Spleen (tissue), 7 donors: ENCODE results near the gene RSBN1.

Experiments
- POLR2A ChIP-seq, 3 donors: fragments of 450-650 bp; IDR thresholded peaks; one replicate each; pipeline ENCODE4 v1.5.1; 2017; ENCODE audit warnings: antibody characterized with exemption in 3 of 3, mild to moderate bottlenecking in 1 of 3
- POLR2AphosphoS5 ChIP-seq, 3 donors: sonication (generic); formaldehyde crosslinking; IDR thresholded peaks; one replicate each; pipeline ENCODE4 v1.5.1; 2017; ENCODE audit warnings: antibody characterized with exemption in 3 of 3
- TF ChIP-seq, protein P1 (sequence below), 11 experiments: fragments of 200-600 bp in 7 of 11; fragments of 450-650 bp in 4 of 11; sonication (generic) in 4 of 11; IDR thresholded peaks in 8 of 11; conservative IDR thresholded peaks in 3 of 11; 1 replicate in 7 of 11; 2 replicates in 4 of 11; pipeline versions ENCODE4 v1.4.0 to v1.8.0; 2016 to 2021; ENCODE audit warnings: antibody characterized with exemption in 11 of 11, inconsistent platforms in 4 of 11, mild to moderate bottlenecking in 1 of 11
- donor health status: DM: no; HTN: no; CAD: no; lungs with moderate emphysema.
- donor health status: DM: no; HTN: no; CAD: no.
- donor health status: DM: no; HTN: no; CAD: no.

DNA sequence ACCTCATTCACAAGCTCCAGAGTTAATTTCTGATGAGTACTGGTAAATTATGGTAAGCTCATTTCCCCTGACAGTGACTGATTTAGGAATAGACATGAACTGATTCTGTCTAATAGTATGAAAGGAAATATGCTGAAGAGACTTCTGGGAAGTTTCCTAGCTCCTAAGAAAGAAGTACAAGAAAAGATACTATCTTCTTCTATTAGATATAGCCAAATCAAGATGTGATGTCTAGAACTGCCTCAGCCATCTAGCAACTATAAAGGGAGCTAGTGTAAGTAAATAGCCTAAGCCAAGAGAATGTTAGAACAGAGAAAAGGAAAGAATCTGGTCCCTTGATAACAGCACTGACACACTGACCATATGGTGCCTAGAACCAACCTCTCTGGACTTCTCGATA is 42.2 kb downstream of the RSBN1 start:
- TF ChIP-seq POLR2A (IDR thresholded peaks at IDR 0.05) (no peak), POLR2AphosphoS5 (IDR thresholded peaks at IDR 0.05) (no peak)
- TF ChIP-seq, protein P1, sequence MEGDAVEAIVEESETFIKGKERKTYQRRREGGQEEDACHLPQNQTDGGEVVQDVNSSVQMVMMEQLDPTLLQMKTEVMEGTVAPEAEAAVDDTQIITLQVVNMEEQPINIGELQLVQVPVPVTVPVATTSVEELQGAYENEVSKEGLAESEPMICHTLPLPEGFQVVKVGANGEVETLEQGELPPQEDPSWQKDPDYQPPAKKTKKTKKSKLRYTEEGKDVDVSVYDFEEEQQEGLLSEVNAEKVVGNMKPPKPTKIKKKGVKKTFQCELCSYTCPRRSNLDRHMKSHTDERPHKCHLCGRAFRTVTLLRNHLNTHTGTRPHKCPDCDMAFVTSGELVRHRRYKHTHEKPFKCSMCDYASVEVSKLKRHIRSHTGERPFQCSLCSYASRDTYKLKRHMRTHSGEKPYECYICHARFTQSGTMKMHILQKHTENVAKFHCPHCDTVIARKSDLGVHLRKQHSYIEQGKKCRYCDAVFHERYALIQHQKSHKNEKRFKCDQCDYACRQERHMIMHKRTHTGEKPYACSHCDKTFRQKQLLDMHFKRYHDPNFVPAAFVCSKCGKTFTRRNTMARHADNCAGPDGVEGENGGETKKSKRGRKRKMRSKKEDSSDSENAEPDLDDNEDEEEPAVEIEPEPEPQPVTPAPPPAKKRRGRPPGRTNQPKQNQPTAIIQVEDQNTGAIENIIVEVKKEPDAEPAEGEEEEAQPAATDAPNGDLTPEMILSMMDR (IDR thresholded peaks at IDR 0.05 in 8 of 11, conservative IDR thresholded peaks at IDR 0.05 in 3 of 11), result no peak
